ENCODE data around the gene SLC9A3. TPM values are rescaled to one million over a fixed set of nuclear protein-coding genes. Genes with fewer than 3 reads are reported as not detected.

Gene SLC9A3
- total RNA-seq, 6 experiments from 2014 or later: 0.63 to 1.00 (median 0.74) TPM

DNA sequence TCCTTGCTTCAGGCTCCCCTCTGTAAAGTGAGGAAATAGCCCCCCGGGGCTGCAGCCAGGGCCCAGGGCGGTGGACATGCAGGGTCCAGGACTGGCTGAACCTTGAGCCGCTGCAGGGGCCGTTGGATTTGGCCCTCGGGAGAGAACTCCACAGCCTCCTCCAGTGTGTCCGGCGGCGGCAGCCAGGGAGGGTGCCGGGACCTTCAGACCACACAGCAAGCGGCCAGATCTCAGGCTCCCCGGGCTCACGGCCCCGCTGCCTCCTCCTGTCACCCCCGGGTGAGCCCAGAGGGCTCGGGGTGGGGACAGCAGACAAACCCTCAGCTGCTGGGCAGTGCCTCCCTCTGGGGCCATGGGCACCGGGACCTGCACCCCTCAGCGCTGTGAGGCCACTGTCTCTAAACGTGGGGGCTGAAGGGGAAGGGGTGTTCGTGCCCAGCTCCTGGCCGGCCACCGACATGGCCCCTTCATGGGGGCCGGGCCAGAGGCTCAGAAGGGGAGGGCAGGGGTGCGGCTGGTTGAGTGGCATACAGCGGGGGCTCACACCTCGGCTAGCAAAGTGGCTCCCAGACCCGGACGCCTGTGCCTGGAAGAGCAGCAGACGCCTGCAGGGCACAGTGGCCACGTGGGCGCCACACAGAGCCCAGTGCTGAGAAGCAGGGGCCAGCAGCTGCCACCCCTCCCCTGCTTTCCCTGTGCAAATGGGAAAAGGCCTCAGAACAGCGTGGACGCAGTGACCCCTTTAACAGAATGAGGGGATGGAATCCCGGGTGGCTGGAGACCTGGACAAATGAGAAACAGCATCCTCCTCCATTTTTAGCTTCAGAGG lies 19.7 kb downstream of the SLC9A3 start:
- Mint-ChIP-seq H3K4me1 (ENCODE audit: low read depth) (no peaks in the 10 kb centered on the region), H3K27me3 (ENCODE audit: insufficient read depth) (peaks cover 12% of the 10 kb centered on the region), H3K36me3 (ENCODE audit: low read depth) (no peaks in the 10 kb centered on the region), H3K4me3 (no peak overlapping the region), H3K9me3 (no peaks in the 10 kb centered on the region), H3K27ac (no peak overlapping the region)
- TF ChIP-seq, protein P1, sequence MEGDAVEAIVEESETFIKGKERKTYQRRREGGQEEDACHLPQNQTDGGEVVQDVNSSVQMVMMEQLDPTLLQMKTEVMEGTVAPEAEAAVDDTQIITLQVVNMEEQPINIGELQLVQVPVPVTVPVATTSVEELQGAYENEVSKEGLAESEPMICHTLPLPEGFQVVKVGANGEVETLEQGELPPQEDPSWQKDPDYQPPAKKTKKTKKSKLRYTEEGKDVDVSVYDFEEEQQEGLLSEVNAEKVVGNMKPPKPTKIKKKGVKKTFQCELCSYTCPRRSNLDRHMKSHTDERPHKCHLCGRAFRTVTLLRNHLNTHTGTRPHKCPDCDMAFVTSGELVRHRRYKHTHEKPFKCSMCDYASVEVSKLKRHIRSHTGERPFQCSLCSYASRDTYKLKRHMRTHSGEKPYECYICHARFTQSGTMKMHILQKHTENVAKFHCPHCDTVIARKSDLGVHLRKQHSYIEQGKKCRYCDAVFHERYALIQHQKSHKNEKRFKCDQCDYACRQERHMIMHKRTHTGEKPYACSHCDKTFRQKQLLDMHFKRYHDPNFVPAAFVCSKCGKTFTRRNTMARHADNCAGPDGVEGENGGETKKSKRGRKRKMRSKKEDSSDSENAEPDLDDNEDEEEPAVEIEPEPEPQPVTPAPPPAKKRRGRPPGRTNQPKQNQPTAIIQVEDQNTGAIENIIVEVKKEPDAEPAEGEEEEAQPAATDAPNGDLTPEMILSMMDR (IDR thresholded peaks at IDR 0.05): no peak
- DNase-seq: no peak

DNA sequence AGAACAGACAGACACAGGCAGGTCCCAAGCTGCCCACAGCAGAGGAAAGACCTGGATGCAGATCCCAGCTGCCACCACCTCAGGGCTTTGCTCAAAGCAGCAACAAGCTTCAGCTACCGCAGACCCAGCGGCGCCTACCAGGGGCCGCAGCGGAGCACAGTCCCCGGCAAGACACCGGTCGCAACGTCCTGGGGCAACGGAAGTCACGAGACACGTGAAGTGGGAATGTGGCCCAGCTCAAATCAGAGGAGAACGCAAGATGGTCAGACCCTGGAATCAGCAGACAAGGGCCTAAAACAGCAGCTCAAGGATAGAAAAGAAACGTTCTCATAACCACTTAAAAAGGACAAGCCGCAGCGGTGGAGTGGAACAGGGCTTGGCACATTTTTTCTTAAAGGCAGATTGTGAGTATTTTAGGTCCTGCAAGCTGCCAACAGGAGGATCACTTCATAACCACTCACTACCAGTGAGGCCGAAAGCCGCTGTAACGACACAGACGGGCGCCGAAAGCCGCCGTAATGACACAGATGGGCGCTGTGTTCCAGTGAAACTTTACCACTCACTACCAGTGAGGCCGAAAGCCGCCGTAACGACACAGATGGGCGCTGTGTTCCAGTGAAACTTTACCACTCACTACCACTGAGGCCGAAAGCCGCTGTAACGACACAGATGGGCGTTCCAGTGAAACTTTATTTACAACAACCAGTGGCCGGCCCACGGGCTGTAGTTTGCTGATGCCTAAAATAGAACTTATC lies 21.7 kb downstream of the SLC9A3 start:
- Mint-ChIP-seq H3K27ac (no peak overlapping the region), H3K27me3 (ENCODE audit: insufficient read depth) (peaks cover 16% of the 10 kb centered on the region)
- DNase-seq: no peak

DNA sequence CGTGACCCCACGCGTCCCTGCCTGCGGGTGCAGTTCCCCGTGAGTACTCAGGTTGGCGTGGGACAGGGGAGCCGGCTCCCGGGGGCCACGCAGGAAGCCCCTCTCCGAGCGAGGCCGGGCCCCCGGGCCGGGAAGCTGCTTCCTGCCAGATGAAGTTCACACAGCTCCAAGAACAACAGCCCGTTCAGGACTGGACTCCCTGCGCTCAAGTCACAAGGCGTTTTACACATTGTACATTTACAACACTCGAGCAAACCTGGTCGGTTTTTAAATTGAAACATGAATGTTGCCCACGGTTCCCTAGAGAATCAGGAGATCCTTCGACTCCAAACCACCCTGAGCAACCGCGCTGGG lies 22.4 kb downstream of the SLC9A3 start:
- Mint-ChIP-seq H3K27ac (no peak overlapping the region), H3K4me1 (ENCODE audit: low read depth) (no peaks in the 10 kb centered on the region), H3K27me3 (ENCODE audit: insufficient read depth) (peaks cover 21% of the 10 kb centered on the region), H3K9me3 (no peaks in the 10 kb centered on the region), H3K4me3 (no peak overlapping the region), H3K36me3 (ENCODE audit: low read depth) (no peaks in the 10 kb centered on the region)
- DNase-seq: no peak
- TF ChIP-seq, protein P1 (IDR thresholded peaks at IDR 0.05): no peak

More for the DNA sequence above, 21.7 kb downstream of the SLC9A3 start:
- H3K36me3 Mint-ChIP-seq (ENCODE audit: low read depth): no peaks in the 10 kb centered on the region
- no peaks in the 10 kb centered on the region for H3K4me1 Mint-ChIP-seq (ENCODE audit: low read depth)
- H3K4me3 Mint-ChIP-seq: no peak overlapping the region
- TF ChIP-seq, protein P1 (IDR thresholded peaks at IDR 0.05): no peak
- H3K9me3 Mint-ChIP-seq: no peaks in the 10 kb centered on the region

DNA sequence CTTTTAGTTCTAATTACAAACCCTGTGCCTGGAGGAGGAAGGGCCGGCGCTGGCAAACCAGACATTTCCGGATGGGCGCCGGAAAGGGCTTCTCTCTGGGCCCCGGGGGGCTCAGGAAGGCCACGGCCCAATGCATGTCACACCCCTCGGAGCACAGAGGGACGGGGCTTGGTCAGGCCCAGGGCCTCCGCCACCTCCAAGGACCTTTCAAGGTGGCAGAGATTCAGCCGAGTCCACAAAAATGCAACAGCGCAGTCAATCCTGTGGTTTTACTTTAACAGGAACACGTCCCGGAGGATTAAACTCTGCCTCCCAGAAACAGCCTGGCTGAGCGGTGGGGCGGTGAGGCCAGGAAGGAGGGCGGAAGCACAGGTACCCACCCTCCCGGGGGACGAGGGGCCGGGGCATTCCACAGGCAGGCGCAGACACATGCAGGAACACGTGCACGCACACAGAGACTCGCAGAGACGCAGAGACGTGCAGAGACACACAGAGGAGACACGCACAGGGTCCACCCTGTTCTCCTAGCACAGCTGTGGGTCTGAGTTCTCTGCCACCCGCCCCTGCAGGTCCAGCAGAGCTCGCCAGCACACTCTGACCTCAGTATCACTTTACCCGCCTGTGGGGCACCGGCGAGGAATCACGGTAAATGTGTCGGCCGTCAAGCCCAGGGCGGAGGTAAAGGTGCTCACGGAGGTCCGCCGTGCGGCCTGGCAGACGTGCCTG lies 23.0 kb downstream of the SLC9A3 start:
- Mint-ChIP-seq H3K27ac (no peak overlapping the region), H3K9me3 (no peaks in the 10 kb centered on the region), H3K27me3 (ENCODE audit: insufficient read depth) (peaks cover 21% of the 10 kb centered on the region), H3K36me3 (ENCODE audit: low read depth) (no peaks in the 10 kb centered on the region), H3K4me1 (ENCODE audit: low read depth) (no peaks in the 10 kb centered on the region), H3K4me3 (no peak overlapping the region)
- TF ChIP-seq, protein P1 (IDR thresholded peaks at IDR 0.05): no peak
- no peak for DNase-seq

DNA sequence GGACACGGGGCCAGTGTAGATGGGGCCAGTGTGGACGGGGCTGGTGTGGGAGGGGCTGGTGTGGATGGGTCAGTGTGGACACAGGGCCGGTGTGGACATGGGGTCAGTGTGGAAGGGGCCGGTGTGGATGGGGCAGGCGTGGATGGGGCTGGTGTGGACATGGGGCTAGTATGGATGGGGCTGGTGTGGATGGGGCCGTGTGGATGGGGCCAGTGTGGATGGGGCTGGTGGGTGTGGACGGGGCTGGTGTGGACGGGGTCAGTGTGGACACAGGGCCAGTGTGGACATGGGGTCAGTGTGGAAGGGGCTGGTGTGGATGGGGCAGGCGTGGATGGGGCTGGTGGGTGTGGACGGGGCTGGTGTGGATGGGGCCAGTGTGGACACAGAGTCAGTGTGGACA lies 23.8 kb downstream of the SLC9A3 start:
- H3K27ac Mint-ChIP-seq: no peak overlapping the region
- H3K36me3 Mint-ChIP-seq (ENCODE audit: low read depth): no peaks in the 10 kb centered on the region
- no peak for DNase-seq
- peaks cover 21% of the 10 kb centered on the region for H3K27me3 Mint-ChIP-seq (ENCODE audit: insufficient read depth)
- no peak overlapping the region for H3K4me3 Mint-ChIP-seq
- TF ChIP-seq, protein P1 (IDR thresholded peaks at IDR 0.05): no peak
- no peaks in the 10 kb centered on the region for H3K4me1 Mint-ChIP-seq (ENCODE audit: low read depth)
- H3K9me3 Mint-ChIP-seq: no peaks in the 10 kb centered on the region
